ENCODE data around the gene EFHD2.
"Not testable (repeated sequence)": the region's sequence is repeated elsewhere in the genome, so short reads cannot be mapped to it uniquely, and the experiment has no call there.

DNA sequence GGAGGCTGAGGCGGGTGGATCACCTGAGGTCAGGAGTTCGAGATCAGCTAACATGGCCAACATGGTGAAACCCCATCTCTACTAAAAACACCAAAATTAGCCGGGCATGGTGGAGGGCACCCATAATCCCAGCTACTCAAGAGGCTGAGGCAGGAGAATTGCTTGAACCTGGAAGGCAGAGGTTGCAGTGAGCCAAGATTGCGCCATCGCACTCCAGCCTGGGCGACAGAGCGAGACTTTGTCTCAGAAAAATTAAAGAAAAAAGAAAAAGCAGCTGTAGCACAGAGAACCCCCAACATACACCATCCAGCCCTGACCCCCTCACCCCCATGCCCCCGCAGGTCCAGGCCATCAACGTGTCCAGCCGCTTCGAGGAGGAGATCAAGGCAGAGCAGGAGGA lies 18.6 kb downstream of the EFHD2 start:
- TF ChIP-seq, protein P1, sequence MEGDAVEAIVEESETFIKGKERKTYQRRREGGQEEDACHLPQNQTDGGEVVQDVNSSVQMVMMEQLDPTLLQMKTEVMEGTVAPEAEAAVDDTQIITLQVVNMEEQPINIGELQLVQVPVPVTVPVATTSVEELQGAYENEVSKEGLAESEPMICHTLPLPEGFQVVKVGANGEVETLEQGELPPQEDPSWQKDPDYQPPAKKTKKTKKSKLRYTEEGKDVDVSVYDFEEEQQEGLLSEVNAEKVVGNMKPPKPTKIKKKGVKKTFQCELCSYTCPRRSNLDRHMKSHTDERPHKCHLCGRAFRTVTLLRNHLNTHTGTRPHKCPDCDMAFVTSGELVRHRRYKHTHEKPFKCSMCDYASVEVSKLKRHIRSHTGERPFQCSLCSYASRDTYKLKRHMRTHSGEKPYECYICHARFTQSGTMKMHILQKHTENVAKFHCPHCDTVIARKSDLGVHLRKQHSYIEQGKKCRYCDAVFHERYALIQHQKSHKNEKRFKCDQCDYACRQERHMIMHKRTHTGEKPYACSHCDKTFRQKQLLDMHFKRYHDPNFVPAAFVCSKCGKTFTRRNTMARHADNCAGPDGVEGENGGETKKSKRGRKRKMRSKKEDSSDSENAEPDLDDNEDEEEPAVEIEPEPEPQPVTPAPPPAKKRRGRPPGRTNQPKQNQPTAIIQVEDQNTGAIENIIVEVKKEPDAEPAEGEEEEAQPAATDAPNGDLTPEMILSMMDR (conservative IDR thresholded peaks at IDR 0.05; ENCODE audit: low read depth, low read length) = not testable (repeated sequence)
- TF ChIP-seq EZH2 (IDR thresholded peaks at IDR 0.05; ENCODE audit: low read length, unreplicated experiment); EZH2phosphoT487 (IDR thresholded peaks at IDR 0.05; ENCODE audit: borderline replicate concordance, low read length): not testable (repeated sequence)
